AG04449 (cell line): ENCODE data around the gene MCRIP2.

ENCODE experiments used
- CTCF ChIA-PET: fragments of 350-600 bp; formaldehyde crosslinking; extraction: SDS; loops from one replicate; lab custom pipeline; 2021; ENCODE audit warnings: antibody characterized with exemption; lab: Yijun Ruan, JAX
- POLR2A ChIA-PET: fragments of 400-600, 350-600 bp; formaldehyde crosslinking; extraction: SDS; loops from one replicate; lab custom pipeline; 2020; ENCODE audit warnings: antibody characterized with exemption, inconsistent platforms; lab: Yijun Ruan, JAX
- DNase-seq: peaks from one replicate; pipeline ENCODE4 v3.0.0-alpha.2; 2010; ENCODE audit warnings: low read depth, low spot score
- H3K4me3 ChIP-seq: 2 replicates; pipeline ENCODE4 v1.5.1; 2011; ENCODE audit warnings: low read depth, mild to moderate bottlenecking, control low read depth, low read length
- TF ChIP-seq, protein P1 (sequence below): IDR thresholded peaks from one replicate; pipeline ENCODE4 v1.5.1; 2011; ENCODE audit warnings: mild to moderate bottlenecking, moderate library complexity, low read length, control low read depth, inconsistent platforms; ENCODE audit not compliant: insufficient read depth; ENCODE audit errors: missing control alignments

MCRIP2 gene

DNA sequence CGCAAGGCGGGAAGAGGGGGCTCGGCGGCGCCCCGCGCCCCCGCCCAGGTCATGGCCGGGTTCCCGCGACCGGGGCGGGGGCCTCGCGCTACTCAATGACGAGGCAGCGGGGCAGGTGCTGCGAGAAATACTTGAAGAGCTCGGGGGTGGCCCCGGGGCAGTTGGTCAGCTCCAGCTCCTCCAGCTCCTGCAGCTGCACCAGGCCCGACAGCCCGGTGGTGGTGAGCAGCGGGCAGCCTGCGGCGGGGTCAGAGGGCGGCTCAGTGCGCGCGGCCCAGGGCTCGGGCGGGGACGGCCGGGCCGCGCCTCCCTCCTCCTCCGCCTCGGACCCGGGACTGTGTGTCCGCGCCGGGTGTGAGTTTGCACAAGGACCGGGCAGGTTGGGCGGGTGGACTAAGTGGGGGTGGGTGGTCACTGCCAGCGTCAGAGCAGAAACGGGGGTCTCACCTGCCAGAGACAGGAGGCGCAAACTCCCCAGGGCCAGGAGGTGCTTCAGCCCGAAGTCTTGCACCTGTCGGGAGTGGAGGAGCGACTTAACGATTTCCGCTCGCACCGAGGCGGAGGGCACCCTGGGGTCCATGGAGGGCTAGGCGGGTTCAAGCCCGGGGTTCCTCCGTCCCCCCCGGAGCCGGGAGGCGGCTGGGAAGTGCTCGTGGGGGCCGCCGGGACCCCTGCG lies 52.7 kb downstream of the MCRIP2 start:
- POLR2A ChIA-PET = no interaction called here
- TF ChIP-seq, protein P1, sequence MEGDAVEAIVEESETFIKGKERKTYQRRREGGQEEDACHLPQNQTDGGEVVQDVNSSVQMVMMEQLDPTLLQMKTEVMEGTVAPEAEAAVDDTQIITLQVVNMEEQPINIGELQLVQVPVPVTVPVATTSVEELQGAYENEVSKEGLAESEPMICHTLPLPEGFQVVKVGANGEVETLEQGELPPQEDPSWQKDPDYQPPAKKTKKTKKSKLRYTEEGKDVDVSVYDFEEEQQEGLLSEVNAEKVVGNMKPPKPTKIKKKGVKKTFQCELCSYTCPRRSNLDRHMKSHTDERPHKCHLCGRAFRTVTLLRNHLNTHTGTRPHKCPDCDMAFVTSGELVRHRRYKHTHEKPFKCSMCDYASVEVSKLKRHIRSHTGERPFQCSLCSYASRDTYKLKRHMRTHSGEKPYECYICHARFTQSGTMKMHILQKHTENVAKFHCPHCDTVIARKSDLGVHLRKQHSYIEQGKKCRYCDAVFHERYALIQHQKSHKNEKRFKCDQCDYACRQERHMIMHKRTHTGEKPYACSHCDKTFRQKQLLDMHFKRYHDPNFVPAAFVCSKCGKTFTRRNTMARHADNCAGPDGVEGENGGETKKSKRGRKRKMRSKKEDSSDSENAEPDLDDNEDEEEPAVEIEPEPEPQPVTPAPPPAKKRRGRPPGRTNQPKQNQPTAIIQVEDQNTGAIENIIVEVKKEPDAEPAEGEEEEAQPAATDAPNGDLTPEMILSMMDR = no peak
- DNase-seq = no peak
- H3K4me3 ChIP-seq = no peak overlapping the region
- CTCF ChIA-PET = interaction anchor here (0.9 to 1.5 kb wide), 2 partner anchors 16 to 18 kb away, joined by 5 to 6 read pairs; no protein-coding TSS in a partner anchor

DNA sequence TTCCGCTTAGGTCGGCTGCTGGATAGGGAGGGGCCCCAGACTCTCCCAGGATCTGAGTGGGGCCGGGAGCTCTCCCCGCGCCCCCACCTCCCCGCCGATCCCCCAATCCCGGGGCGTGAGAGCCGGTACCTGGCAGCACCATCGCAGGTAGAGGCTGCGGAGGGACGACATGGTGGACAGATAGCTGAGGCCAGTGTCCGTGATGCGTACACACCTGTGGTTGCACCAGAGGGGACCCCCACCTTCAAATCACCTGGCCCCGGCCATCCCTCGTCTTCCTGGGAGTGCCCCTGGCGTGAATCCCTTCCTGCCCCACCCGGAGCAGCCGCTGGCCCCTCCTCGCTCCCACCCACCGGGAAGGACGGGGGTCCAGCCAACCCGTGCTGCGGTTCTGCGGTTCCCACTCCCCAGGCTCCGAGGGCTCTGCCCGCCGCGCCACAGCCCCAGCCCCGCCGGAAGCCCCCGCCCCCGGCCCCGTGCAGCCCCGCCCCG lies 53.3 kb downstream of the MCRIP2 start:
- no peak for DNase-seq
- H3K4me3 ChIP-seq = no peak overlapping the region
- POLR2A ChIA-PET = no interaction called here
- TF ChIP-seq, protein P1 = no peak
- CTCF ChIA-PET = interaction anchor here (0.9 to 1.5 kb wide), 2 partner anchors 15 to 18 kb away, joined by 5 to 6 read pairs; no protein-coding TSS in a partner anchor

DNA sequence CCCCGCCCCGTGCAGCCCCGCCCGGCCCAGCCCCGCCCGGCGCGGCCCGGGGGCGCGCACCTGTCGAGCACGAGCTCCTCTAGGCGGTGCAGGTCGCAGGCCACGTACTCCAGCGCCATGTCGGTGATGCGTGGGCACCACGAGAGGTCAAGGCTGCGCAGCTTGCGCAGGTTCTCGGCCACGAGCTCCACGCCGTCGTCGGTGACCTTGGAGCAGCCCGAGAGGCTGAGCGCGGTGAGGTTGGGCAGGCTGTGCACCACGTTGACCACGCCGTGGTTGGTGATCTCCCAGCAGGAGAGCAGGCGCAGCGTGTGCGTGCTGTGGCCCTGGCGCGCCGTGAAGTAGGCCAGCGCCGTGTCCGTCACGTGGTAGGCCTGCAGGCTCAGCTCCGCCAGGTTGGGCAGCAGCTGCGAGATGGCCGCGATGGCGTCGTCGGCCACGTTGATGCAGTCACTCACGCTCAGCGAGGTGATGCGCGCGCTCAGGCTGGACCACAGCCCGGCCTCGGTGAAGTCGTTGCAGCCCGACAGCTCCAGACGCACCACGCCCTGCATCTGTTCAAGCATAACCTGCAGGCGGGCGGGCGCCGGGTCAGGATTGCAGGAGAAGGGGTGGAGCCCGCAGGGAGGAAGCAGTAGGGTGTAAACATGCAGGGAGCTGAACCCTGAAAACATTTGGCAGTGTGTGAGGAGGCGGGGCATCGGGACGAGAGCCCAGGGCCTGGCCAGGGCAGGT lies 53.9 kb downstream of the MCRIP2 start:
- H3K4me3 ChIP-seq = no peak overlapping the region
- no peak for DNase-seq
- ChIA-PET CTCF (interaction anchor here (0.9 to 1.5 kb wide), 4 partner anchors 15 to 25 kb away, joined by 3 to 6 read pairs (median 4); no protein-coding TSS in a partner anchor), POLR2A (no interaction called here)
- TF ChIP-seq, protein P1 = no peak
